ENCODE measurements around the gene PSORS1C2.

DNA sequence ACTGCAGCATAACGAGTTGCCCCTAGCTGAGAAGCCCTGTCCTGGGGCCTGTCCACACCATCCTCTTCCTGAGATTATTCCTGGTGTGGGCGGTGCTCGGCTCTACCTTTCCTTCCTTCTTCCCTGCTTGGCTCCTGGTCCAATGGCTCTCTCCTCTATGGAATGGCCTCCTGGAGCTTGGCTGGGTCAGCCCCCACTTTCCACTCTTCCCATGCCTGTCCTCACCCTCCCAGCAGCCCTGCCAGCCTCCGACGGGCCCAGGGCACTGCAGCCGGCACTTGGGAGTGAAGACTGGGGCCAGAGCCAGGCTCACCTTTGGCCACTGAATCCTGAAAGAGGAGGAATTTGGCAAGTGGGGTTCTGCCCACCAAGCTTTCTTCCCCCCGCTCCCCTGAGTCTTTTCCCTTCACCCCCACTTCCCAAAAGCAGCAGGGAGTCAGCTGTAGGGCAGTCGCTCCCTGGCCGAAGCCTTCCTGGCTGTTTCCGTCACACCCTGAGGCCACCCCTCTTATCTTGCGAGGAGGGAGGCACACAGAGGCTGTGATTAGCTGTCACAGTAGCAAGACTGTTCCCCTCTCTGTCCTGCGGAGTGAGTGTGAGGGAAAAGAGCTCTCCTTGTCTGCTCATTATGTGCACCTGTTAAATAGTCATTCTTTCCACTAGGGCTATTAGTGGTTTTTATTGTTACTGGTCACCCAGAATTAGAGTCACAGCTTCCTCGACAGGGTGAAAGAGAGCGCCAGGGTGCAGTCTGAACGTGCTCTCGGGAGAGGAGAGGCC, 12.3 kb downstream of the PSORS1C2 start:
- no peak for TF ChIP-seq MAZ (IDR thresholded peaks at IDR 0.05; ENCODE audit: borderline replicate concordance, low read depth, low read length)
- no peak for TF ChIP-seq NPAS2 (CRISPR knock-in tag; IDR thresholded peaks at IDR 0.05; ENCODE audit: borderline replicate concordance)
- TF ChIP-seq CTCF (IDR thresholded peaks at IDR 0.05): no peak
- TF ChIP-seq POLR2A (IDR thresholded peaks at IDR 0.05; ENCODE audit: low read length): no peak
- TF ChIP-seq RAD21 (conservative IDR thresholded peaks at IDR 0.05 in 1 of 2, IDR thresholded peaks at IDR 0.05 in 1 of 2): no peak
- TF ChIP-seq SMC3 (IDR thresholded peaks at IDR 0.05): no peak
- TF ChIP-seq EP300 (IDR thresholded peaks at IDR 0.05): no peak
- no peak for TF ChIP-seq HMGXB4 (CRISPR knock-in tag; IDR thresholded peaks at IDR 0.05; ENCODE audit: borderline replicate concordance)
- TF ChIP-seq MYC (IDR thresholded peaks at IDR 0.05; ENCODE audit: borderline replicate concordance, low read length): no peak

All from A549 (cell line).